Measurements from ENCODE around the gene IL34.

GRCh38 chr16:70685938-70686375 is 39.6 kb downstream of the IL34 start, which contains the start of gene MTSS2:
- no peak for TF ChIP-seq POLR2A (IDR thresholded peaks at IDR 0.05; ENCODE audit: low read depth, low read length)
- no peak for TF ChIP-seq POLR2AphosphoS5 (IDR thresholded peaks at IDR 0.05; ENCODE audit: low read depth, low read length)
